ACC112 (cell line): ENCODE data around the gene MIER1.

Experiments
- H2AFZ ChIP-seq: fragments of 200-600 bp; sonication (generic); one replicate; pipeline ENCODE4 v1.6.0; 2017; ENCODE audit warnings: antibody characterized with exemption, low read length; ENCODE audit not compliant: unreplicated experiment
- H3K27ac ChIP-seq: fragments of 200-600 bp; sonication (generic); 2 replicates; pipeline ENCODE4 v1.5.1; 2014; ENCODE audit warnings: low read depth, mild to moderate bottlenecking, antibody characterized with exemption, low read length, moderate library complexity
- H3K27me3 ChIP-seq: fragments of 200-600 bp; sonication (generic); 2 replicates; pipeline ENCODE4 v1.6.1; 2014; ENCODE audit warnings: mild to moderate bottlenecking, antibody characterized with exemption, low read length, moderate library complexity, mixed read lengths; ENCODE audit not compliant: insufficient read depth
- H3K36me3 ChIP-seq: fragments of 200-600 bp; sonication (generic); 2 replicates; pipeline ENCODE4 v1.6.1; 2016; ENCODE audit warnings: mild to moderate bottlenecking, antibody characterized with exemption, low read length, moderate library complexity, mixed read lengths; ENCODE audit not compliant: insufficient read depth
- H3K4me1 ChIP-seq: fragments of 200-600 bp; sonication (generic); one replicate; pipeline ENCODE4 v1.6.1; 2016; ENCODE audit warnings: low read length, mixed read lengths; ENCODE audit not compliant: insufficient read depth, unreplicated experiment, control insufficient read depth
- H3K4me3 ChIP-seq: fragments of 200-600 bp; sonication (generic); 2 replicates; pipeline ENCODE4 v1.5.1; 2014; ENCODE audit warnings: mild to moderate bottlenecking, low read depth, low read length
- H3K79me2 ChIP-seq: fragments of 200-600 bp; sonication (generic); one replicate; pipeline ENCODE4 v1.6.0; 2016; ENCODE audit warnings: low read length; ENCODE audit not compliant: control insufficient read depth, unreplicated experiment, insufficient read depth

Gene MIER1

DNA sequence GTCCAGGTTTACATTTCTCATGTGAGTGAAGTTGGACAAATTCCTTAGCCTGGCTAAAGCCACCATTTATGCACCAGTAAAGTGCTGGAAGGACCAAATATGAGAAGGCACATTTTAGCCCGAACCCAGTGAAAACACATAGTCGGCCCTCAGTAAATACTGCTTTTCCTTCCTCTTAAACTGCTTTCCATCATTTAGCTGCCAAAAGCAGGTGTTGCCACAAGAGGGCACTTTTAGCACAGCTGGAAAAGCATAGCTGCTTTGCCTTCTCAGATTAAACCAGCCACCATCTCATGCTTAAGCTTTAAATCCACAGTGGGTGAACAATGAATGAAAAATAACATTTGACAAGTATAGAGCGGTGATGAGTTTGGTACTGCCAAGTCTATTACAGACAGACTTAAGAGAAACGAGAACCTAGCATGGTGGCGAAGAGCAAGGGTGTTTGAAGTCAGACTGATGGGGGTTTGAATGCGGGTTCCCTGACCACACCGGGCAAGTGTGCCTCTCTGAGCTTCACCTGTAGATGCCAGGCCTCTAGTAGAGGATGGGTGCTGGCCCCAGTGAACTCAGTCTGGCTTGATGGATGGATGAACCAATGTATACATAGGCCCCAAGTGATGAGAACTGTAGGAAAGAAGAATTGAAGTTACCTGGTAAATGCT, 71.4 kb downstream of the MIER1 start:
- Histone ChIP-seq H3K36me3 (no peaks in the 10 kb centered on the region), H3K27ac (no peak overlapping the region), H3K79me2 (no peaks in the 10 kb centered on the region), H3K4me1 (no peaks in the 10 kb centered on the region), H2AFZ (peak overlapping the region; percentile 81), H3K4me3 (no peak overlapping the region), H3K27me3 (no peaks in the 10 kb centered on the region)

DNA sequence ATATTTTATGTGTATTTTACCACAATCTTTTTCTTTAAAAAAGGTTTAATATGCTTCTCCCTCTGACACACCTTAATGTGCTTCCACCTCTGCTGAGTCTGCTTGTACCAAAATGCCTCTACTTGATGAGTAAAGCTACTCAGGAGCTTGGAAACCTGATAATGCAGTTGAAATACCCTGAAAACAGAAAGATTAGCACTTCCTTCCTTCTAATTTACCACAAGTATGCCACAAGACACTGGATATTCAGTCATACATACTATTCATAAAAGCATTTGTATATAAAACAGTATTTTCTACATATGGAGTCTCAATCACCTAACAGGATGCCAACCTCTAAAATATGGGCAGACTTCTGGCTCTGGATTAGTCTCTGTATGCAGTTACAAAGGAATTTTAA, 74.2 kb downstream of the MIER1 start:
- no peaks in the 10 kb centered on the region for H3K27me3 ChIP-seq
- H3K4me1 ChIP-seq = no peaks in the 10 kb centered on the region
- H2AFZ ChIP-seq = no peak overlapping the region
- H3K4me3 ChIP-seq = no peak overlapping the region
- no peaks in the 10 kb centered on the region for H3K79me2 ChIP-seq
- no peaks in the 10 kb centered on the region for H3K36me3 ChIP-seq
- H3K27ac ChIP-seq = no peak overlapping the region

DNA sequence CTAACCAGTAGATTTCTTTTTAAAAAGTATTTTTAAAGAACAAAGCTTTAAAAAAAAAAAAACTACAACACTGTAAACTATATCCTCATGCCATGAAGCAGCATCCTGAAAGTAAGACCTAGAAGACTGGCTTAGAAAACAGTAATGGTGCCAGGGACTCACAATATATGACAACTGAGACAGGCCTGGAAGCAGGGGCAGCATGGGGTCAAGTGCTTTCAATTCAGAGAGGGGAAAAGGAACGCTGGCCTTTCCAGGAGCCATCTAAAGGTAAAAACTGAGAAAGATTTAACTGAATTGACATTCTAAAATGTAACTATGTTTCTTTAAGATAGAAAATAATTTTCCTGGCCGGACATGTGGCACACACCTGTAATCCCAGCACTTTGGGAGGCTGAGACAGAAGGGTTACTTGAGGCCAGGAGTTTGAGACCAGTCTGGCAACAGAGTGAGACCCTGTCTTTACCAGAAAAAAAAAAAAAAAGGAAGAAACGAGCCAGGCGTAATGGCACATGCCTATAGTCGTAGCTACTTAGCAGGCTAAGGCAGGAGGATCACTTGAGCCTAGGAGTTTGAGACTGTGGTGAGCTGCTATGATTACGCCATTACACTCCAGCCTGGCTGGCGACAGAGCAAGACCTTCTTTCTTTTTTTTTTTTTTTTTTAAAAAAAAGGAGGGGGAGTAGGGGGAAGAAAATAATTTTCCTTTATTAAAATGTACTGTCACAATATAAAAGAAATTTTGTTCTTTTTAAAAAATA, 75.0 kb downstream of the MIER1 start:
- Histone ChIP-seq H3K4me1 (no peaks in the 10 kb centered on the region), H3K27ac (no peak overlapping the region), H3K4me3 (no peak overlapping the region), H2AFZ (no peak overlapping the region), H3K79me2 (no peaks in the 10 kb centered on the region), H3K27me3 (no peaks in the 10 kb centered on the region), H3K36me3 (no peaks in the 10 kb centered on the region)

DNA sequence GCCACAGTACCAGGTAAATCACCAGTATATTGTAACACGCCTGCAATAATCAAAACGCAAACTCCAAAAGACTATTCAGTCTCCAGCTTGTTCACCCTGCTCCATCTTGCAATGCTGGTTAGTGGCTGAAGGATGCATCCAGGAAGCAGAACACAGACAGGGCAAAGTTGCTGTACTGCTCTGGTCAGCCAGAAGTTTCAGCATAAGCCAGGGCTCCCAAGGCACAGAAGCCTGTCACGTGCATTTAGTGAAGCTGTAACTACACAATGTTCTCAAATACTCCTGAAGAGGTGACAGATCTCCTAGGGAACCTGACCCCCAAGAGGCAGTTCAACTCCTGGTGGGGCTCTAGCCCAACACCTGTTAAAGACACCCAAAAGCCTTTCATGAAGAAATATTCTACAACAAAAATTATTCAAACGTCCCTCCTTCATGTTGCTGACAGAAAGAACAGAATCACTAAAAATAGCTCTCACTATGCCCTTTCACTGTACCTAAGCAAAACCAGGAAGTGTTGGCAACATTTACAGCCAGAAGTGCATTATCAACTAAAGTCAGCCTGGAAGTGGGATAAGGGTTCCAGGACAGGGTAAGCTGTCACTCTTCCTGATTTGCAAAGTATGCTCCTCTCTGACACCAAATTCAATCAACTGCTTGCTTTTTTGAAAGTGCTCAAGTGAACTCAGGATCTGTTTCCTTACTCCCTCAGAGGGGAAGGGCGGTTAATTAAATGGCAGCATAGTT, 77.1 kb downstream of the MIER1 start:
- no peaks in the 10 kb centered on the region for H3K4me1 ChIP-seq

DNA sequence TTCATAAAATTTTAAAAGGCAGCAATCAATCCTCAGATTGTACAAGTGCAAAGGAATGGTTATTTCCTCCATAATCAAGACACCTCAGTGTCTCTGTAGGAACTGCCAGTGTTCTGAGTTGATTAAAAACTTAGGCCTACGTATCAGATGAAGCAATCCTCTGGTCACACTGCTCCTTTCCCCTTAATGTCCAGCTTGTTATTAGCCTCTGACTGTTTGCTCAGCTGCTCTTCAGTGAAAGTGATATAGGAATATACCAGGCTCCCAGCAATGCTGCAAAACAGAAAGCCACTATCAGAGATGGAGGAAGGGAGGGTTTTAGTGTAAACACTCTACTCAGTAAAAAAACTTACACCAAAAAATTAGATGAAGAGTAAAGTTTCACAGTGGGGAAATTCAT, 79.4 kb downstream of the MIER1 start:
- H3K79me2 ChIP-seq = no peaks in the 10 kb centered on the region
- H3K36me3 ChIP-seq = no peaks in the 10 kb centered on the region

More for the DNA sequence above, 77.1 kb downstream of the MIER1 start:
- Histone ChIP-seq H3K79me2 (no peaks in the 10 kb centered on the region), H3K36me3 (no peaks in the 10 kb centered on the region), H3K4me3 (no peak overlapping the region), H2AFZ (no peak overlapping the region), H3K27ac (no peak overlapping the region), H3K27me3 (no peaks in the 10 kb centered on the region)

DNA sequence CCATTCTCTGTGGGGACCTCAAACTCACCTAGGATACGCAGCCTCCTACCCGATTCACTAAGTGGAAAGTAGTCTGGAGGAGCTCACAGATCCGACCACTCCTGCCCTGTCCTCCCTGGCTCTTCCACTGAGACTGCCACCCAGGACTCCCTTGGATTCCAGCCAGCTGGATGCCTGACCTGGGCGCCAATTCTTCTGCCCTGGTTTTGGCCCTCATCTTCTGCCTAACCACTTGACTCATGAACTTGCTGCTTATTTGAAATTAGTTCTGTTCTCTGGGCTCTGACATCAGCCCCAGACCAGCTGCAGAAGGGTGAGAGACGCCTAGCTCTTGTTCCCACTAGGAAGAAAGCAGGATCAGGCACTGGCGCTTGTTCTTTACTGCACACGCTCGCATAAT, 80.3 kb downstream of the MIER1 start:
- no peak overlapping the region for H2AFZ ChIP-seq
- no peak overlapping the region for H3K27ac ChIP-seq
- no peaks in the 10 kb centered on the region for H3K79me2 ChIP-seq
- H3K36me3 ChIP-seq = no peaks in the 10 kb centered on the region
- no peaks in the 10 kb centered on the region for H3K4me1 ChIP-seq
- H3K4me3 ChIP-seq = no peak overlapping the region
- no peaks in the 10 kb centered on the region for H3K27me3 ChIP-seq

More for the DNA sequence above, 79.4 kb downstream of the MIER1 start:
- no peaks in the 10 kb centered on the region for H3K4me1 ChIP-seq
- H2AFZ ChIP-seq = no peak overlapping the region
- H3K4me3 ChIP-seq = no peak overlapping the region
- H3K27ac ChIP-seq = no peak overlapping the region
- no peaks in the 10 kb centered on the region for H3K27me3 ChIP-seq

DNA sequence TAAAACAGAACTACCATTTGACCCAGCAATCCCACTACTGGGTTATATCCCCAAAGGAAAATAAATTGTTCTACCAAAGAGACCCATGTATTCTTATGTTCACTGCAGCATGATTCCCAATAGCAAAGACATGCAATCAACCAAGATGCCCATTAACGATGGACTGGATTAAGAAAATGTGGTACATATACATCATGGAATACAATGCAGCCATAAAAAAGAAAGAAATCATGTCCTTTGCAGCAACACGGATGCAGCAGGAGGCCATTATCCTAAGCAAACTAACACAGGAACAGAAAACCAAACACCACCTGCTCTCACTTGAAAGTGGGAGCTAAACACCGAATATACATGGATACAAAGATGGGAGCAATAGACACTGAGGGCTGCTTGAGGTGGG, 85.0 kb downstream of the MIER1 start:
- Histone ChIP-seq H2AFZ (no peak overlapping the region), H3K27ac (no peak overlapping the region), H3K4me1 (peaks cover 5% of the 10 kb centered on the region), H3K27me3 (no peaks in the 10 kb centered on the region), H3K79me2 (no peaks in the 10 kb centered on the region), H3K36me3 (no peaks in the 10 kb centered on the region), H3K4me3 (no peak overlapping the region)

DNA sequence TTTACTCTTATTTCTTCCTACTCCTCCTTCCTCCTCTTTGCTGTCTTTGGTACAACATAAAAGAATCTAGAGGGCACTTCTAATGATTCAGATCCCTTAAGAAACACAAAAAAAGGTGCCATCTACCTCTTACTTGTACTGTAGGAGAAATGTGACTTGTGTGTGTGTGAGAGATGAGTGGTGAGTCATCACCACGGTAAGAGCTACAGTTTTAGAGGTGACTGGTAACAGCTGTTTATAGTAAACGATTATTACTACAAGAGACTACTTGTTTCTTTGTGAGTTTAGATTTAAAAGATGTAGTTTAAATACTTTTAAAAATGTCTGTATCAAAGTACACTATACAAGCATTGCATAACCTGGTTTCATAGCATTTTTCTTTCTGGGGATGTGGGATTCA, 88.8 kb downstream of the MIER1 start:
- Histone ChIP-seq H3K79me2 (no peaks in the 10 kb centered on the region), H3K27ac (no peak overlapping the region), H3K27me3 (no peaks in the 10 kb centered on the region), H3K36me3 (peaks cover 9% of the 10 kb centered on the region), H2AFZ (no peak overlapping the region), H3K4me3 (no peak overlapping the region), H3K4me1 (peaks cover 5% of the 10 kb centered on the region)

DNA sequence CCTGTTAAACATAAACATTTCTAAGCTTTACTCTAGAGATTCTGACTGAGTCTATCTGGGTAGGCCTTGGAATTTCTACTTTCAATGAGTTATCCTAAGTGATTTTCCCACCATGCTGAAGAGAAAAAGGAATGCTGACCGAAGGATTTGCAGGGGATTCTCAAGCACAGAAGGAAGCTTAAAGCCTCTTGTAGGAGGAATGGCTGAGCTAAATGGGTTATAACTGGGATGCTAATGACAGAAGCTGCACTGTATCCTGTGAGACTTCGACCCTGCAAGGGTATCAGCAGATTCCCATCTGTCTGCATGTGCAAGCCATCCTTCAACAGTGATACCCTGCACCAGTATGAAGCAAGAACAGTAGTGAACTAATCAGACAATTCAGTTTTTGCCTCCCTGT, 93.8 kb downstream of the MIER1 start:
- peaks cover 12% of the 10 kb centered on the region for H3K36me3 ChIP-seq
- H3K4me1 ChIP-seq = peaks cover 20% of the 10 kb centered on the region
- H3K27me3 ChIP-seq = no peaks in the 10 kb centered on the region
- H2AFZ ChIP-seq = no peak overlapping the region
- H3K4me3 ChIP-seq = no peak overlapping the region
- no peaks in the 10 kb centered on the region for H3K79me2 ChIP-seq
- H3K27ac ChIP-seq = peak overlapping the region; percentile 62; the same call in 1 of the 2 replicates

DNA sequence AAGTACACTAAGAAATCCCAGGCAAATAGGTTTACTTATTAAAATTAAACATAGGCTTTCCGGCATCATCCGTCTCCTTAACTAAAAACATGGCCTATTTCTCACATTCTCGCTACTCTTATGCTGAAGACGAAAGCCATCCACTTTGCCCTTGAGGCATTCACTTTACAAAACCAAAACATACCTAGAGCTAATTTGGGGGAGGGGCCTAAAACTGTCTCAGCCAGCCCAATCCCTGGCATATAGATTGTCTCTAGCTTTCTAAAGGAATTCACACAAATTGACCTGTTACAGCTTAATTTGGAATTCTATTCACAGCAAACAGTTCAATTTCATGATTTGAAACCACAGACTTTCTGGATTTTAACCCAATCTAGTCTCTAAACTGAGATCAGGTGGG, 94.3 kb downstream of the MIER1 start:
- H3K27me3 ChIP-seq = no peaks in the 10 kb centered on the region
- H3K36me3 ChIP-seq = peaks cover 12% of the 10 kb centered on the region
- peaks cover 17% of the 10 kb centered on the region for H3K4me1 ChIP-seq
- no peak overlapping the region for H3K4me3 ChIP-seq
- no peak overlapping the region for H2AFZ ChIP-seq
- peak overlapping the region; percentile 62 for H3K27ac ChIP-seq
- H3K79me2 ChIP-seq = no peaks in the 10 kb centered on the region
